Pancreas (tissue), 10 donors: ENCODE results near the gene PTPRG. TPM values are rescaled to one million over a fixed set of nuclear protein-coding genes. Genes with fewer than 3 reads are reported as not detected.

Experiments
- ATAC-seq, 4 donors: fragments of 200-7000 bp; cut with Tn5 transposase; one replicate each; pipeline versions ENCODE4 v1.8.0 to v1.9.1; 2020; ENCODE audit warnings: mild to moderate bottlenecking in 4 of 4, moderate library complexity in 4 of 4
- DNase-seq, 6 donors: peaks; one replicate each; pipeline ENCODE4 v3.0.0-alpha.2; 2020
- FAIRE-seq: peaks from 2 replicates; lab custom pipeline; 2012; peaks lifted over from hg19 to GRCh38; lab: Jason Lieb, UNC
- H3K27ac ChIP-seq, 4 donors: fragments of 200-600 bp; sonication (generic); 1 replicate in 3 of 4; 2 replicates in 1 of 4; pipeline versions ENCODE4 v1.5.0 to v1.8.0; 2020
- H3K27me3 ChIP-seq, 4 donors: fragments of 200-600 bp; one replicate each; pipeline ENCODE4 v1.8.0; 2021
- H3K36me3 ChIP-seq, 3 donors: fragments of 200-600 bp; sonication (generic) in 1 of 3; one replicate each; pipeline versions ENCODE4 v1.5.0 to v1.8.0; 2020 to 2021
- H3K4me1 ChIP-seq, 3 donors: fragments of 200-600 bp; one replicate each; pipeline ENCODE4 v1.8.0; 2021
- H3K4me3 ChIP-seq, 4 donors: fragments of 200-600 bp; sonication (generic) in 2 of 4; one replicate each; pipeline versions ENCODE4 v1.5.0 to v1.8.0; 2020 to 2021
- H3K9me3 ChIP-seq, 4 donors: fragments of 200-600 bp; one replicate each; pipeline ENCODE4 v1.8.0; 2021
- CTCF ChIP-seq, 4 donors: fragments of 200-600 bp; sonication (generic) in 3 of 4; IDR thresholded peaks; one replicate each; pipeline versions ENCODE4 v1.5.0 to v1.8.0; 2021; ENCODE audit warnings: antibody characterized with exemption in 4 of 4
- WGBS, 2 donors: extraction: QIAGEN DNeasy Blood & Tissue Kit; methylation state at CpG; one replicate each; pipeline ENCODE4 v1.1.7; 2013; 5-methylcytosine and 5-hydroxymethylcytosine counted together
- intact Hi-C, 3 donors: fragments of 100-400 bp; cut with DNase I; formaldehyde crosslinking; loops; one replicate each; pipeline versions ENCODE4 v1.11.1 to v1.14.2; 2022
- polyA plus RNA-seq, 2 donors: library from polyadenylated mRNA; stranded (reverse); fragments of 200-250 nt; gene quantifications; one replicate each; pipeline ENCODE4 v1.2.3, GENCODE V29; 2013
- total RNA-seq, 6 donors: library from RNA; stranded (reverse); fragmentation: NEBNext Ultra II Directional in 4 of 6; extraction: Animal tissue kit (Norgen Biotek cat#: 25700) in 4 of 6; gene quantifications; one replicate each; pipeline versions ENCODE4 v1.2.1 to v1.2.4, GENCODE V29; 2021 to 2023
- donor health status: healthy with polysubstance abuse.
- donor health status: DM: no; HTN: no; CAD: no; lungs with moderate emphysema.
- donor health status: DM: no; HTN: no; CAD: no.
- donor health status: control.
- donor health status: control.
- donor health status: Bipolar disorder and iron deficiency.
- donor health status: DM: yes; HTN: yes; CAD: no.
- donor health status: DM: no; HTN: no; CAD: no.
- donor health status: DM: no; HTN: no; CAD: no.
- donor health status: DM: yes; HTN: yes; CAD: no.

Gene PTPRG
- total and polyA plus RNA-seq, 8 donors: 2.8 to 20.5 (median 9.5) TPM

GRCh38 chr3:61639991-61640390 lies 78.6 kb downstream of the PTPRG start:
- FAIRE-seq (no peak), DNase-seq (no peak), ATAC-seq (no peak)
- H3K4me1 ChIP-seq: peaks cover 5 to 26% (median 9%) of the 10 kb centered on the region in 3 donors
- intact Hi-C loops: no loop called here
- no peaks in the 10 kb centered on the region for H3K9me3 ChIP-seq
- no peaks in the 10 kb centered on the region for H3K36me3 ChIP-seq
- H3K4me3 ChIP-seq: no peak overlapping the region
- no peak overlapping the region for H3K27ac ChIP-seq
- WGBS, 2 donors: 90 to 95% methylated on average over 2 of the region's 2 CpGs
- TF ChIP-seq CTCF (IDR thresholded peaks at IDR 0.05): no peak
- H3K27me3 ChIP-seq: no peaks in the 10 kb centered on the region

DNA sequence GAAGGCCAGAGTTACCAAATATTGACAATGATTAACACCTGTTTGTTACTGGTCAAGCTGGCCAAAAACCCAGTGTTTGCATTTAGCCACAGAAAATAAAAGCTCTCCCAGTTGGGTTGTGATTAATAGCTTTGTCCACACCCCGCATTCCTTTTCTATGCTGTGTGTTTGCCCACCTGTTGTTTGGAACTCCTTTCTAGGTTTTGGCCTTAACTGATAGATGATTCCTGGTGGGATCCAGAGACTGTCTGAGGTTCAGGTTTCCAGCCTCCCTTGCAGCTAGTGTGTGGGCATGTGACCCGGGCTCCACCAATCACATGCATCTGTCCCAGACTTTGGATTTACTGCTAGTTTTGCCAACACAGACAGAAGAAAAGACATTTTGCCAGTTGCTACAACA lies 83.8 kb downstream of the PTPRG start:
- ATAC-seq (peak; percentile 66 to 93 (median 79)), DNase-seq (peak in 2 of 6 donors; percentile 18 to 20), FAIRE-seq (no peak)
- no peaks in the 10 kb centered on the region for H3K27me3 ChIP-seq
- H3K4me3 ChIP-seq: no peak overlapping the region
- H3K36me3 ChIP-seq: no peaks in the 10 kb centered on the region
- peak overlapping the region in 2 of 4 donors; percentile 25 to 56 for H3K27ac ChIP-seq
- H3K4me1 ChIP-seq: peaks cover 0 to 6% (median 6%) of the 10 kb centered on the region in 3 donors
- H3K9me3 ChIP-seq: no peaks in the 10 kb centered on the region
- no peak for TF ChIP-seq CTCF (IDR thresholded peaks at IDR 0.05)
- 51 to 54% methylated on average over 2 of the region's 2 CpGs for WGBS, 2 donors
- intact Hi-C loops: no loop called here

DNA sequence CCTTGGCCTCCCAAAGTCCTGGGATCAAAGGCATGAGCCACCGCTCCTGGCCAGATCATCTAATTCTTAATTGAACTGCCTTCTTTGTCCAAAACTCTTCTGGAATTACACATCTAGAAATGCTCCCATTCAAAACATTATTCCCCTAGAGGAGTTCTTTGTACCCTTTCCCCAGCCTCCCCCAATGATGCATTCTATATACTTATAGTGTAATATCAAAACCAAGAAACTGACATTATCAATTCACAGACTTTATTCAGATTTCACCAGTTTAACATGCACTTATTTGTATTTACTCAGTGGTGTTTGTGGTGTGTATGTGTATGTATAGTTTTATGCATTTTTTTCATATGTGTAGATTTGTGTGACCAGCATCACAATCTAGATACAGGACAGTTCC lies 85.0 kb downstream of the PTPRG start:
- WGBS, 2 donors: 98 to 100% methylated on average over 1 of the region's 1 CpG
- no peak for TF ChIP-seq CTCF (IDR thresholded peaks at IDR 0.05)
- H3K4me3 ChIP-seq: no peak overlapping the region
- FAIRE-seq: no peak
- intact Hi-C loops: no loop called here
- no peaks in the 10 kb centered on the region for H3K27me3 ChIP-seq
- peak overlapping the region in 1 of 4 donors; percentile 56 for H3K27ac ChIP-seq
- peaks cover 0 to 6% (median 6%) of the 10 kb centered on the region in 3 donors for H3K4me1 ChIP-seq
- no peaks in the 10 kb centered on the region for H3K9me3 ChIP-seq
- no peak for DNase-seq
- no peak for ATAC-seq
- H3K36me3 ChIP-seq: no peaks in the 10 kb centered on the region

DNA sequence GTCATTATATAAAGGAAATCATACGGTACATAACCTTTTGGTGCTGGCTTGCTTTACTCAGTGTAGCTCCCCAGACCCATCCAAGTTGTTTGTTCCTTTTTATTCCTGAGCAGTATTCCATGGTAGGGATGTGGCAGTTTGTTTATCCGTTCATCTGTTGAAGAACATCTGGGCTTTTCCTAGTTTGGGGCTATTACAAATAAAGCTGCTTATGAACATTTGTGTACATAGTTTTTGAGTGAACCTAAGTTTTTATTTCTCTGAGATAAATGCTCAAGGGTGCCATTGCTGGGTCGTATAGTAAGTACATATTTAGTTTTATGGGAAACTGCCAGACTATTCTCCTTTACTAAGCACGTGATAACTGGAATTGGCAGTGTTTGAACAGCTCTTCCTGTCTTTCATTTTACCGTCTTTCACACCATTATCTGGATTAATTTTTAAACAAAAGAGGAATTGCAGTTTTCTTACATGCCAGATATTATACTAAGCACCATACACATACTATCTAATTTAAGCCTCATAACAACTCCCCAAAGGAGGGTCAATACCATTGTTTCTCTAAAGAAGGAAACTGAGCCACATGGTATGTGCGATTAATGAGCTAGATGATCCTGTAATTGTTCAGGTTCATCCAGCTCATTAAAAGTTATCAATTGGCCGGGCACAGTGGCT lies 85.6 kb downstream of the PTPRG start:
- FAIRE-seq (no peak), ATAC-seq (no peak), DNase-seq (no peak)
- Histone ChIP-seq H3K4me1 (peaks cover 0 to 6% (median 6%) of the 10 kb centered on the region in 3 donors), H3K27ac (no peak overlapping the region), H3K27me3 (no peaks in the 10 kb centered on the region), H3K9me3 (no peaks in the 10 kb centered on the region), H3K36me3 (no peaks in the 10 kb centered on the region), H3K4me3 (no peak overlapping the region)
- intact Hi-C loops: no loop called here
- 54 to 56% methylated on average over 7 of the region's 7 CpGs for WGBS, 2 donors
- TF ChIP-seq CTCF (IDR thresholded peaks at IDR 0.05): no peak

- intact Hi-C loops: no loop called here
- Histone ChIP-seq H3K4me1 (peaks cover 0 to 6% (median 6%) of the 10 kb centered on the region in 3 donors), H3K4me3 (no peak overlapping the region), H3K9me3 (no peaks in the 10 kb centered on the region), H3K27me3 (no peaks in the 10 kb centered on the region), H3K27ac (no peak overlapping the region), H3K36me3 (no peaks in the 10 kb centered on the region)
- no peak for TF ChIP-seq CTCF (IDR thresholded peaks at IDR 0.05)
- DNase-seq (no peak), ATAC-seq (no peak), FAIRE-seq (no peak)
- 71 to 75% methylated on average over 2 of the region's 2 CpGs for WGBS, 2 donors
Measured at GRCh38 chr3:61648481-61648880, 87.1 kb downstream of the PTPRG start.
